ENCODE measurements around the gene DSN1.

DSN1 gene

DNA sequence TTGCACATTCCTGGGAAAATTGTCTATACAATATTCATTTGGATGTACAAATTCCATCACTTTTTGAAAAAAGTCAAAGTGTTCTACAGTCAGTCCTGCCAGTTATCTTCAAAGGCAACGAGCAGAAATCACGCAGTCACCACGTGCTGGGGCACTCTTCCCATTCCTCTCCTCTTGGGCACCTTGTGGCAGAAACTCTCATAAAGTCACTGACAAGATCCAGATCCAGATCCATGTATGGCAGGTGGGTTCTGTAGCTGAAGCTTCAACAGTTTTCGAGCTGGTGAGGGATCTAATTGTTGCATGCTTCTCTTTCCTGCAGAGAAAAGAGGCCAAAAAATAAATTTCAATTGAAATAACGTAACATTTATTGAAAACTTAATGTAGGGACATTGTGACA, 21.0 kb downstream of the DSN1 start:
- DNase-seq: no peak

DNA sequence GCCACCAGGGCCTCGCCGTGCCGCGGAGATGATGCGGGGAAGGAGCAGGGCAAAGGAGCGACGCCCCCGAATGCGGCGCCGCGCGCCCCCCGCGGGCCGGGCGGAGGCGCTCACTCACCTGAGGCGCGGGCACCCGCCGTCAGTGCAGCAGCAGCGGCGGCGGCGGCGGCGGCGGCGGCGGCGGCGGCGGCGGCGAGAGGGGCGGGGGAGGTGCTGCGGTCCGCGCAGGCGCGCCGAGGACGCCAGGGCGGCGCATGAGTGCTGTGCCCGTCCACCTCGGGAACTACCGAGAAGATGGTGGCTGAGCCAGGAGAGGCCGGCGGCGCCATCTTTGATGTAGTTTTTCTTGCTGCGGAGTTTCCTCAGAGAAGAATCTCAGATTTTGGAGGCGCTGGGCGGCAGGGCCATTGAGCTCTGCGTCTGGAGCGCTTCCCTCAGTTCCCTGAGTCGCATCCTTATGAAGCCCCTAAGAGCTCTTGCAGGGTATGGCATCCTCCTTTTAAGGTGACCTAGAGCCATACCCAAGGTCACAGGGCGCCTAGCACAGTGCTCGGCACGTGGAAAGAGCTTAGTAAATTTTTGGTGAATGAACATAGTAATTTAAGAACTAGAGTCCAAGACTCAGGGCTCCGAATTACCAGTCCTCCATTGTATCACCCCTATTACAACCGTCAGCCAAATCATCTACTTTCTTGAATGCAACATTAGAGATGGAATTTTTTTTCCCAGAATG, 27.5 kb downstream of the DSN1 start, which contains the start of gene NDRG3:
TSS of gene NDRG3 (minus strand) at position 164 of the 733 bp plus-strand sequence. CDS start 24,355 bp downstream, outside the sequence.
- peak; percentile 92 for DNase-seq

DNA sequence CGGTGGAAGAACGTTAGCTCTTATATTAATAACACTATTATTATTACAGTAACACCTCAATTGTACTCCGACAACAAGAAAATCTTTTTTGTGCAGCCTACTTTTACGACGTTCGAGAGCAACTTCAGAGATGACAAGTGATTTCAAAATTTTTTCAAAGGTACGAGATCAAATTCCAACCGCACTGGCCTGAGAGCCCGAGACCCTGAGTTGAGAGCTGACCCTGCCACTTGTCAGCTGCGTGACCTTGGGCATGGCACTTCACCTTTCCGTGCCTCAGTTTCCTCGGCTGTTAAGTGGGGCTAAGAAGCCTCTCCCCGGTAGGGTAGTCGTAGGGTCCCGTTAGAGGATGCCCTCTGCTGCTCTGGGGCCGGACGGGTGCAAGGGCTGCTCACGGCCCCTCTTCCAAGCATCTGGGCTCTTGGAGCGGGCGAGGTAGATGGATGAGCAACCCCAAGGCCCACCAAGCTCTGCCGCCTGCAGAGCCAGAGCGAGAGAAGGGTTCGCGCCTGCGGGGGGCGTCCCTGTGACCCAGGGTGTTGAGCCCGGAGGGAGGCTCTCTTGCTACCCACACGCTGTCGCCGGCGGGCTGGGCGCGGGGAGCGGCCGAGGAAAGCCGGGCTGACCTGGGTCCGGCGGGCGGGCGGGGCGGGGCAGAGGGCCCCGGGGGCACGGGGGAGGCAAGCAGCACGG, 28.2 kb downstream of the DSN1 start:
- peak; percentile 30 for DNase-seq

DNA sequence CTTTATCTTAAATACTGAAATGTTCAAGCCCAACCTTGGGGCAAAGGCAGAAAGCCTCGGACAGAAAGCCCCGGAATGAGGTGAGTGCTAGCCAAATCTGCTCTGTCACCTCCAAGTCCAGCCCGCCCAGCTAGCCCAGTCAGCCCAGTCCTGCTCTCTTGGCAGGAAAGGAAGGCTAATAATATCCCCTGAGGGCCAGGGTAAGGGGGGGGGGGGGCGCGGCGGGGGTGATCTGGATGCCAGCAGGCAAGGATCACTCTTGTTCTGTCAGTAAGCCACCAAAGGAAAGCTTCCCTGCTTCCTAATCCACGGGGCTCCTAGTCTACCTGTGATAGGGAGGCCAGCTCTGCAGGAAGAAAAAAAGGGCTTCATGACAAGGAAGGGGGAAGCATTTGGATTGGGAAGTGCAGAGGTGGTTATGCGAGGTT, 28.8 kb downstream of the DSN1 start:
- peak; percentile 58 for DNase-seq

DNA sequence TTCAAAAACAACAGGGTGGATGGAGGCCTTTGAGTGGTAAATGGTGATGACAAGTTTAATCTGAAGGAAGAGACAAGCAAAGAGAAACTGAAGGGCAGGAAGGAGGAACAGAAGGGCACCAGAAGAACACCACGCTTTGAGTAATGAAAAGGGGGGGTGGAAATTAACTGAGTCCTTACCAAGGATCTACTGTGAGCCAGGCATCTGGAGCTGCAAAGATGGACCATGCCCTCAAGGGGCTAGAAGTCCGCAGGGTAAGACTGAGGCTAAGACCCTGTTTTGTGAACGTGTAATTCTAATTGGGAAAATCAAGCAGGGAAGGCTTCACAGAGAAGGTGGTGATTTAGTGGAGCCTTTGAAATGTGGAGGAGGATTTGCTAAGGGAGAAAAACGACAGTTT, 29.3 kb downstream of the DSN1 start:
- DNase-seq: no peak

DNA sequence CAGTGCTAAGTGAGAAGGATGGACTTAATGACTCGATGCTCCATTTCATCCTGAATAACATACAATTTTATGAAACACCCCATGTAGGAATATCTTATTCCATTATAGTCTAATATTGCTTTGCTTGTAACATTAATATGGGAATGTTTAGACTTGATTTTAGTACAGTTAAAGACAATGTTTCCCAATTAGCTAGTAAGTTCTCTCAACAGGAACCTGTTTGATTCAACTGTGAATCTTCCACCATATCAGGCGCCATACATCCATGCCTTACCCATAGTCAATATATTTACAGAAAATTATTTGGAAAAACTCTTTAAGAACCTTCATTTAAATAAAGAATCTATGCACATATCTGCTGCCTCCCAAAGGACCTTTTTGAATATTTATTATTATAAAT, 31.0 kb downstream of the DSN1 start:
- no peak for DNase-seq

DNA sequence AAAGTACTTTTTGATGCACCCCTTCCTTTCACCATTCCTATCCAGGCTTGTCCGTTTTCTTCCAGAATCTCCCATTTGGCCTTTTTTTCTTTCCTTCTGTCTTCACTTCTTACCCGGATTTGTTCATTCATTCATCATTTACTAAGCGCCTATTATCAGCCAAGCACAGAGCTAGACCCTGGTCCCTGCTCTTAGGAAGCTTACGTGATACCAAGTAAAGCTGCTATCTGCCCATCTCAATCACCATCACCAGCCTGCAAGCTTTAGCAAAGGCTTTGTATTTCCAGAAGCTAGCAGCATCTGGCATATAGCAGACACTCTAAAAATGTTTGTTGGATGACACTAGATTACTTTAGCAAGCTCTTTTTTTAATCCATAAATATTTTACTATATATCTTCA, 32.5 kb downstream of the DSN1 start:
- DNase-seq: no peak

DNA sequence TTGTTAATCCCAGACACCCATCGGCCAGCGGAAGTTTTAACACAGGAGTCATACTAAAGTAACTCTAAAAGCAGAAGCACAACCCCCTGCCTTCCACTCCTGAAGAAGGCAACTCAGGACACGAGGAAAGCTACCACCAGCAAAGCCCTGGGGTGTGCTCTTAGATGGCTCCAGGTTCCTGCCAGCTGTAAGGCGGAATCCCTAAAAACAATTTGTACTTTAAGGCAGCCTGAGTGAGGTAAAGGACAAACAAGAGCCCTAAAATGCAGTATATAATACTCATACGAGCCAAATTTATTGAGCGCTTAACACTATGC, 36.4 kb downstream of the DSN1 start:
- no peak for DNase-seq

DNA sequence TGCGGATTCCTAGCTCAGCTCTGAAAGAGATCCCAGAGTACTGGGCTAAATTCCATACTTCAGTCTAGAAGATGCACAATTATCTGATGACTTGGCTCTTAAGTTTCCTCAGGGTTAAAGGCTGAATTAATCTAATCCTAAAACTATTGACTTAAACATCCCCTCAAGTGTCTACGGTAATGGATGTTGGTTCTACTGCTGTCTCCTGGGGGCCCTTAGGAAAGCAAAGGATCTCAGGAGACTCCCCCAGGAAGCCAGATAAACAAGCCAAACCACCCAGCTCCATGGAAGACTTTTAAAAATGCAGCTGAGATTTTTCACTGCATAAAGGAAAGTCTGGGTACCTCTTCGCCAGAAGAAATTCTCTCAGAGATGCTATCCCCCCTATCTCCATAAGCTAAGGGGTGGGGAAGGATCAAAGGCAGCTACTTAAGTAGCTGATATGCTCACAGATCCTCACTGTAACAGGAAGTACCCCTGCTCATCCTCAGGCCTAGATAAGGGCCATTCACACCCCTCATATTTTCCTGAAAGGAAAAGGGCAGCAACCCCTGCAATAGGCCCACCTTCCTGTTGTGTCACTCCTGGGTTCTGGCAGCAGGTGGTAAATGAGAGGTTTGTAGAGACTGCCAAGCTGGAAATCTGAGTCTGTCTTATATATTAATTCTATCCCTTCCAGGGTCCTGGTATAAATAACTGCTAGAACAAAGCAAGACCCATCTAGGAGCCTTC, 36.9 kb downstream of the DSN1 start:
- DNase-seq: no peak

DNA sequence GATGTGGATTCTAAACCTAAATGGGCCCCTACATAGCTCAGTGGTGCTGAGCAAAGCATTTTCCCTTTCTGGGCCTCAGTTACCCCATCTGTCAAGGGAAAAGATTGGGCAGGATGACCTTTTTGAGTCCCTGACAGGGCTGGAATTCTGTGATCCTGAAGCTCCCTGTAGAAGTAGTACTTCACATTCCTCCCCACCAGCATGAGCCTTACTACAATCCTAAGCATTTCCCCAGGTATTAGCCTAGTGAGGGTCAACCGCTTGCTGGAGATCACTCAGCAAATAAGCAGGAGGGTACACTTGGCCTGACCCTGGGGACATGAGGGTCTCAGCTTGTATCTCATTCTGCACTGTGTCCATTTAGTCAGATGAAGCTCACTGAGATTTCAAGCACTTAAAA, 41.1 kb downstream of the DSN1 start:
- no peak for DNase-seq

DNA sequence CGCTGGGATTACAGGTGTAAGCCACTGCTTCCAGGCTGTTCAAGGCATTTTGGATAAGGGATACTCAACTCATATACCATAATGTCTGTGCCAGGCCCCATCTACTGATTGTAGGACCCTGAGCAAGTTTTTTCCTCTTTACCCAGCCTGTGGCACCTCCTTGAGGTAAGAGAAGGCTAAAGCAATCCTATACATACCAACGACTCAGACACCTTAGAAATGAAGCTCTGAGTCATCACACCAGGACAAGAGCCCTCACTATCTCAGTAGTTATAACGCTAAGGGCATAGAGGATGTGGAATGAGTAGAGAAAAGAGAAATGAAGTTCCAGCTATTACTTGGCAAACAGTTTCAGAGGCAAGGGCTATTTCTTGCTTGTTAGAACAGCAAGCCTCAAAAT, 44.6 kb downstream of the DSN1 start:
- DNase-seq: peak; percentile 43

DNA sequence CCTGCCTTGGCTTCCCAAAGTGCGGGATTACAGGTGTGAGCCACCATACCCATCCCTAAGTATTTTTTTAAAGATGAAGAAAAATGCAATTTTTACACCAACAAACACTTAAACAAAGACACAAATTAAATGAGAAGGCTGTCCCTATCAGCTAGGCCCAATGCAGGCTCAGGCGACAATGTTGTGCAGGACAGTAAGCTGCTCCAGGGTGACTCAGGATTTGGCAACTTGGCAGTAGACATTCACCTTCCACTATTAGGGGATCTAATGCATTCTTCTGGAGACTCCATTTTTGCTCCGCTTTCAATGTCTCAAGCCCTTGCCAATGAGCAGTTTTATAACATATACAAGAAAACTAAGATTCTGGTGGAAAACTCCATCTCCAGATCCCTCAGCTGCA, 47.4 kb downstream of the DSN1 start:
- no peak for DNase-seq

DNA sequence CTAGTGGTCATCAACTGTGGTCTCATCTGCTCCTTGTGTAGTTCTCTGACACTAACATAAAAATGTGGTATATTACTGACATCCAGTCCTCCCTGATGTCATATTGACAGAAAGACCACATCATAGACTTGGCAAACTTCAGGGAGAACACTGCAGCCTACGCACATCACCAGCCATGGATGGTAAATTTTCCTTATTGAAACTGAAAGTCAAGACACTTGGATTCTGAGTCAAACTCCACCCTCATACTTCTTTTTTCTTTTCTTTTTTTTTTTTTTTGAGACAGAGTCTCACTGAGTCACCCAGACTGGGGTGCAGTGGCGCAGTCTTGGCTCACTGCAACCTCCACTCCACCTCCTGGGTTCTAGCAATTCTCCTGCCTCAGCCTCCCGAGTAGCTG, 53.1 kb downstream of the DSN1 start:
- peak; percentile 11 for DNase-seq

DNA sequence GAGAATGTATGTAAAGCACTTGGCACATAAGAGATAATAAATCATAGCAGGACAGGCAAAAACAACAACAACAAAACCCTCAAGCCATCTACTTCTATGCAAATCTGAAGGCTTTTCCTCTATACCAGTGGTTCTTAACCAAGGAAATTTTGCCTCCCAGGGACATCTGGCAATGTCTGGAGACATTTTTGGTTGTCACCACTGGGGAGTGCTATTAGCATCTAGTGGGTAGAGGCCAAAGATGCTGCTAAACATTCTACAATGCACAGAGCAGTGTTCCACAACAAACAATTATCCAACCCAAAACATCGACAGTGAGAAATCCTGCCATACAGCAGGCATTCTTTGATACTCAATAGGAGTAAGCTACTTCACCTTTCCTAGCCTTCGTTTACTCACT, 55.9 kb downstream of the DSN1 start:
- no peak for DNase-seq

DNA sequence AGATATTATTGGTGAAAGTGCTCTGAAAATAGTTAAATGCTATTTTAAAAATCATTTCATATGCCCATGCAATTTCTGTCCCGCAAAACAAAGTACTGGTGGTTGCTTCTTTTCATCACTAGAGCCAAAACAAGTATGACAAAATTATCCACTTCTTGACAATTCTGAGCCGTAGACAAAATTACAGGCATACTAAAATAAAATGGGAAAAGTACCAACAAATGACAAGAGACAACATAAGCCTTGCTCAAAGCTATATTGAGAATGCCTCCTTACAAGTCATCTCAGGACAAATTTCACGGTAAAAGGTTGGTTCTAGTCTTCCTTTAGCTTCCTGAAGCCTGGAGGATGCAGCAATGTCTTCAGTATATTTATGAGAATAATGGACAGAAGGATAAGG, 56.5 kb downstream of the DSN1 start:
- no peak for DNase-seq

DNA sequence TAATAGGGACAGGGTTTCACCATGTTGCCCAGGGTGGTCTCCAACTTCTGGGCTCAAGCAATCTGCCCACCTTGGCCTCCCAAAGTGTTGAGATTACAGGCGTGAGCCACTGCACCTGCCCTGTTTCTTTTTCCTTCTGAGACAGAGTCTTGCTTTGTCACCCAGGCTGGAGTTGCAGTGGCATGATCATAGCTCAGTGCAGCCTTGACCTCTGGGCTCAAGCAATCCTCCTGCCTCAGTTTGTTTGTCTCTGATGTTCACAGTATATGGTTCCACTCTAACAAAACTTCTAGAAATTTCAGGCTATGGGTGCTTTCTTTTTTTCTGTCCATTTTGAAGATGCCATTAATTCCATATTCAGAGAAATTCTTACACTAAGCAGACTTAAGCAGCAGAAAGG, 60.8 kb downstream of the DSN1 start:
- no peak for DNase-seq

DNA sequence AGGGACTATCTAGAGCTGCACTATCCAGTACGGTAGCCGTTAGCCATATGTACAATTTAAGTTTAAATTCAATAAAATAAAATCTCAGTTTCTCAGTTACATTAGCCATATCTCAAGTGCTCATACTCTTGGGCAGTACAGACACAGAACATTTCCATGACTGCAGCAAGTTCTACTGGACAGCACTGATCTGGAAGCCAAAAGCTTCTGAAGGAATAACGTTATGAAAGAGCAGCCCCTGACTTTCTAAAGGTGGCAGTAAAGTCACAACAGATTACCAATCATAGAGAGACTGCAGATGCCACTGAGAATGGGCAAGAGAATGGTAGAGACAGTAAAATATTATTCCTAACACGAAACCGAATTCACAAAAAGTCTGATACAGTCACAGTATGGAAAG, 64.4 kb downstream of the DSN1 start:
- no peak for DNase-seq

DNA sequence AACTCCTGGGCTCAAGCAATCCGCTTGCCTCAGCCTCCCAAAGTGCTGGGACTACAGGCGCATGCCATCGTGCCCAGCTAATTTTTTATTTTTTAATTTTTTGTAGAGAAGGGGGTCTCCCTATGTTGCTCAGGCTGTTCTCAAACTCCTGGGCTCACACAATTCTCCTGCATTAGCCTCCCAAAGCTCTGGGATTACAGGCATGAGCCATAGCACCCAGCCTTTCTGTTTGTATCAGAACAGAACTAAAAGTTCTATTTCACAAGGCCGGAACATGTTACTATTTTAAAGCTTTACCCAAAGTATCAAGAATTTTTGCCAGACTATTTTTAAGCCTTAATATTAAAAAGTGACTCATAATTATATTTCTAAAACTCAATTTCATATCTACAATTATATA, 70.0 kb downstream of the DSN1 start:
- DNase-seq: no peak

All from EL (cell line).